Type B pancreatic cell (in vitro differentiated cells): Measurements from ENCODE around the gene HIBCH. TPM values are rescaled to one million over a fixed set of nuclear protein-coding genes. Genes with fewer than 3 reads are reported as not detected.

Source experiments
- DNase-seq: peaks from one replicate; pipeline ENCODE4 v3.0.0; 2021; ENCODE audit warnings: mixed read lengths; ENCODE audit not compliant: unreplicated experiment; ENCODE audit errors: extremely low spot score
- H3K27ac Mint-ChIP-seq: 2 replicates; pipeline ENCODE4 v1.8.0; 2021; ENCODE audit warnings: mild to moderate bottlenecking, mixed read lengths
- H3K27me3 Mint-ChIP-seq: 2 replicates; pipeline ENCODE4 v1.8.0; 2021; ENCODE audit warnings: mixed read lengths
- H3K36me3 Mint-ChIP-seq: 2 replicates; pipeline ENCODE4 v1.8.0; 2021; ENCODE audit warnings: mixed read lengths
- H3K4me1 Mint-ChIP-seq: one replicate; pipeline ENCODE4 v1.8.0; 2021; ENCODE audit warnings: mixed read lengths; ENCODE audit not compliant: unreplicated experiment
- H3K4me3 Mint-ChIP-seq: 2 replicates; pipeline ENCODE4 v1.8.0; 2021; ENCODE audit warnings: mild to moderate bottlenecking, mixed read lengths
- H3K9me3 Mint-ChIP-seq: 2 replicates; pipeline ENCODE4 v1.8.0; 2021; ENCODE audit warnings: mixed read lengths
- CTCF ChIP-seq: fragments of 200-600 bp; sonication (generic); conservative IDR thresholded peaks from 2 replicates; pipeline ENCODE4 v1.5.0; 2021; ENCODE audit warnings: antibody characterized with exemption, mild to moderate bottlenecking
- total RNA-seq: library from RNA; stranded (reverse); gene quantifications from 2 replicates; pipeline ENCODE4 v1.2.1, GENCODE V29; 2021; ENCODE audit warnings: low replicate concordance

Gene HIBCH
- total RNA-seq, 1 donor from 2014 or later: 46.6 TPM

- no peaks in the 10 kb centered on the region for H3K36me3 Mint-ChIP-seq
Observed at GRCh38 chr2:190180313-190181122, 139.1 kb downstream of the HIBCH start.

GRCh38 chr2:190179754-190180312 is 139.8 kb downstream of the HIBCH start:
- Mint-ChIP-seq H3K27me3 (peaks cover 19% of the 10 kb centered on the region), H3K36me3 (no peaks in the 10 kb centered on the region), H3K9me3 (no peaks in the 10 kb centered on the region), H3K4me1 (peaks cover 13% of the 10 kb centered on the region), H3K27ac (peak overlapping the region; percentile 14), H3K4me3 (peak overlapping the region; percentile 86)
- TF ChIP-seq CTCF: no peak
- no peak for DNase-seq

More at GRCh38 chr2:190180313-190181122, 139.1 kb downstream of the HIBCH start:
- peaks cover 19% of the 10 kb centered on the region for H3K27me3 Mint-ChIP-seq
- peaks cover 13% of the 10 kb centered on the region for H3K4me1 Mint-ChIP-seq
- DNase-seq: peak; percentile 74
- TF ChIP-seq CTCF: peak; percentile 66
- H3K9me3 Mint-ChIP-seq: no peaks in the 10 kb centered on the region
- peak overlapping the region; percentile 42 for H3K27ac Mint-ChIP-seq
- peak overlapping the region; percentile 88 for H3K4me3 Mint-ChIP-seq

GRCh38 chr2:190178066-190178722 is 141.4 kb downstream of the HIBCH start:
- no peaks in the 10 kb centered on the region for H3K36me3 Mint-ChIP-seq
- no peak for DNase-seq
- peaks cover 10% of the 10 kb centered on the region for H3K9me3 Mint-ChIP-seq
- H3K4me3 Mint-ChIP-seq: peak overlapping the region; percentile 6
- no peak for TF ChIP-seq CTCF
- H3K4me1 Mint-ChIP-seq: peaks cover 13% of the 10 kb centered on the region
- H3K27ac Mint-ChIP-seq: no peak overlapping the region
- peaks cover 19% of the 10 kb centered on the region for H3K27me3 Mint-ChIP-seq

- no peak for DNase-seq
- peak overlapping the region; percentile 21 for H3K4me3 Mint-ChIP-seq
- peaks cover 14% of the 10 kb centered on the region for H3K27me3 Mint-ChIP-seq
- no peak overlapping the region for H3K27ac Mint-ChIP-seq
- H3K36me3 Mint-ChIP-seq: no peaks in the 10 kb centered on the region
- no peak for TF ChIP-seq CTCF
- H3K4me1 Mint-ChIP-seq: peaks cover 13% of the 10 kb centered on the region
- peaks cover 10% of the 10 kb centered on the region for H3K9me3 Mint-ChIP-seq
Observed at GRCh38 chr2:190177249-190178040, 142.2 kb downstream of the HIBCH start.

GRCh38 chr2:190173392-190173791 is 146.2 kb downstream of the HIBCH start:
- no peak for TF ChIP-seq CTCF
- Mint-ChIP-seq H3K36me3 (no peaks in the 10 kb centered on the region), H3K27ac (no peak overlapping the region), H3K27me3 (no peaks in the 10 kb centered on the region), H3K9me3 (peaks cover 10% of the 10 kb centered on the region), H3K4me1 (peaks cover 6% of the 10 kb centered on the region), H3K4me3 (no peak overlapping the region)
- DNase-seq: no peak
